ENCODE data around the gene WDR70.

Gene WDR70

GRCh38 chr5:37730896-37731455, 351.9 kb downstream of the WDR70 start:
- DNase-seq = no peak

GRCh38 chr5:37734114-37734513, 355.0 kb downstream of the WDR70 start:
- DNase-seq = no peak

- no peak for DNase-seq
These were observed 356.7 kb downstream of the WDR70 start for GRCh38 chr5:37735649-37736347.

DNA sequence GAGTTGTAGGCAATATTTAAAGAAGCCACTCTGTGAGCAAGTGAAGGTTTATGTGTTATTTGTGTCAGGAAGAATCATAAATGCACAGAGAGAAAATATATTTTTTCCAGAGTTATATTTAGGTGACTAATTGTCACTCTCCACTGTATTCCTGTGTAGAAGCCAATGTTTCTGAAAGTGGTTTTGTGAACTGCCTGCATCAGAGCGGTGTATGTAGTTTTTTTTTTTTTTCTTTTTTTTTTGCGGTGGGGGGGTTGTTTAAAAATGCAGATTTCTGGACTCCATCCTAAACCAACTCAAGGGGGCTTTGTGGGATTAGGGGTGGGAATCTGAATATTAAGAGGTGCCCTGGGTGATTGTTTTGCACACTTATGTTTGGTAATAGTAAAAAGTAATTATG, 357.3 kb downstream of the WDR70 start:
- DNase-seq = no peak

DNA sequence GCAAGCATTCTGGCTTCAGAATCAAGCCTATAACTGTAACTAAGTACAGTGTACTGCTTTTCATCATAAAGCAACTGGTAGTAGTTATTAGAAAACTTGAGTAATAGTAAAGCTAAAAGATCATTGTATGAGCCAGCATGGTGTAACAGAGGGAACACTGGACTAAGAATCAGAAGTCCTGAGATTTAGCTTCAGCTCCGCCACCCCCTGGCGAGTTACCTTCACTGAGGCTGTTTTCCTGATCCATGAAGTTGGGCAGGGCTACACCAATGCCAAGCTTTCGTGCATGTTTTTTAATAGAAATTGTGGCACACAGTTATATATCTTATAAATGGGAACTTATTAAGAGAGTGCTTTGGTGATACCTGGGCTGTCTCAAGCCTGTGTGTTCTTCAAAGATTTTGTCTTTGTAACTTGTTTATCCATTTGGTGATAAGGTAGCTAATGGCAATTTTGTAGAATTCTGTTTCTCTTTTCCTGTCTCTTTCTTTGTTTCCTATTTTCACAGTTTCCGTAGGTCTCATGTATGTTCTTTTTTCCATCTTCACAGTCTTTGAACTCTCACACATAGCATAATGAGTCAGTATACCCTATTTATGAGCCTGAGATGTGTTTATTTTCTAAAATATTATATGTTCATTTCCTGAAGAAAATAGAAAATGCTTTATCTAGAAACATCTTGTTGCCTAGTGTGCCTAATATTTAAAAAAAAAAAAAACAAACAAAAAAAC, 358.4 kb downstream of the WDR70 start:
- no peak for DNase-seq

GRCh38 chr5:37738057-37738691, 359.1 kb downstream of the WDR70 start:
- DNase-seq = no peak

GRCh38 chr5:37738865-37739488, 359.9 kb downstream of the WDR70 start:
- DNase-seq = no peak

DNA sequence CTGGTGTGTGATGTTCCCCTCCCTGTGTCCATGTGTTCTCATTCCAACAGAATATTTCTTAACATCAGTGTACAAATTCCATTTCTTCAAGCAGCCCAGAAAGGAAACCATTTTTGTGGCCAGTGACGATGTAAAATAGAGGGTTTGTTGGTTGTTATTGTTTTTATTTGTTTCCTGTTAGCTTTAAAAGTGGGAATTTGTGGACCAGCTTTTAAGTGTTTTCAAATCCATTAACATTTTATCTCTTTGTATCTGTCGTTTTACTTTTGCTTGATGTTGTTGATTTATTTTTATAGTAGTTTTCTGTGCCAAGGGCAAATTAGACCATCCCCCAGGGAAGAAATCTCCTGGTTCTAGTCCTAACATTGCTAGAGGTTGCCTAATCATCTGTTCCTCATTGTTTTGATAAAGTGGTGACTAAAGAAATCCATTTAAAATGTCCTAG, 360.7 kb downstream of the WDR70 start:
- DNase-seq = no peak

- no peak for DNase-seq
These were observed 361.4 kb downstream of the WDR70 start for GRCh38 chr5:37740331-37741066.

DNA sequence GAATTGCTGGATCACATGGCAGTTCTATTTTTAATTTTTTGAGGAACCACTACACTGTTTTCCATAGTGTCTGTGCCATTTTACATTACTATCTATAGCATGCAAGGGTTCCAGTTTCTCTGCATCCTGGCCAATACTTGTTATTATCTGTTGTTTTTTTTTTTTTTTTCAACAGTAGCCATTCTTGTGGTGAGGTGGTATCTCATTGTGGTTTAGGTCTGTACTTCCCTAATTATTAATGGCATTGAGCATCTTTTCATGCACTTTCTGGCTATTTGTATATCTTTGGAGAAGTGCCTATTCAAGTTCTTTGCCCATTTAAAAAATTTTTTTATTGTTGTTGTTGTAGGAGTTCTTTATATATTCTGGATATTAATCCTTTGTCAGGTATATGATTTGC, 363.0 kb downstream of the WDR70 start:
- DNase-seq = no peak

GRCh38 chr5:37751227-37751626, 372.1 kb downstream of the WDR70 start:
- no peak for DNase-seq

- DNase-seq = no peak
These were observed 375.9 kb downstream of the WDR70 start for GRCh38 chr5:37754976-37755375.

GRCh38 chr5:37755581-37755980, 376.5 kb downstream of the WDR70 start:
- no peak for DNase-seq

DNA sequence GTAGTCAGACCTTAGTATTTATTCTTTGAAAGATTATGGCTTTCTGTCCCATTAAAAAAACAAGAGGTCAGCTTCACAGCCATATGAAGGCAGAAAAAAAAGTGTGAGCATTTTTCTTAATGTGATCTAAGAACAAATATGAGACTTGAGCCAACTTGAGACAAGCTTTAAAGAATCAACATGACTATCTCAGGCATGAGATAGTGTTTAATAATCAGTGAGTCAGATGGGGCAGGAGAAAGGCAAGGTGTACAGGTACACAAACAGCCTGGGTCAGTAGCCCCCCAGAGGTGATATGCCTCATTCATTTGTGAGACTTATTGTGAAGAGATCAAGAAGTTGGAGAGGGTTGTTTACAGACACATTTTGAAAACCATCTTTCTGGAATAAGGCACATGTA, 377.1 kb downstream of the WDR70 start:
- DNase-seq = no peak

- no peak for DNase-seq
These were observed 379.0 kb downstream of the WDR70 start for GRCh38 chr5:37757980-37758582.

DNA sequence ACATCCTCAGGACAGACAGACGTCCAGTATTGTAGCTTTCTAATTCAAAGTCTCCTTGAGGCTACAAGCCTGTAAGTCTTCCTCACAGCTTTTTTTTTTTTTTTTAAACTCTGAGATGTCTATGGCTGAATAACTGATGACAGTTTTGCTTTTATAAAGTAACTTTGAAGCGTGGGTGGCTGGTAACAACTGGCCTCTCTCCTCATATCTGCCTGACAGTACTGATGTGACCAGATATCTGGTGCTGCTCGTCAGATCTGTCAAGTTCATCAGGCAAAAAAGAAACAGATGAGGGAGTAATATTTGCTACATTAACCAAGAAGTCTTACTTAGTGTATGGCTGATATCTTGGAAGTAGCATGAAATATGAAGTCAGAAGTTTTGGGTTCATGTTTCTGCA, 388.1 kb downstream of the WDR70 start:
- DNase-seq = no peak

- DNase-seq = no peak
These were observed 388.8 kb downstream of the WDR70 start for GRCh38 chr5:37767961-37768360.

GRCh38 chr5:37768371-37768770, 389.3 kb downstream of the WDR70 start:
- no peak for DNase-seq

- no peak for DNase-seq
These were observed 390.0 kb downstream of the WDR70 start for GRCh38 chr5:37769108-37769507.

DNA sequence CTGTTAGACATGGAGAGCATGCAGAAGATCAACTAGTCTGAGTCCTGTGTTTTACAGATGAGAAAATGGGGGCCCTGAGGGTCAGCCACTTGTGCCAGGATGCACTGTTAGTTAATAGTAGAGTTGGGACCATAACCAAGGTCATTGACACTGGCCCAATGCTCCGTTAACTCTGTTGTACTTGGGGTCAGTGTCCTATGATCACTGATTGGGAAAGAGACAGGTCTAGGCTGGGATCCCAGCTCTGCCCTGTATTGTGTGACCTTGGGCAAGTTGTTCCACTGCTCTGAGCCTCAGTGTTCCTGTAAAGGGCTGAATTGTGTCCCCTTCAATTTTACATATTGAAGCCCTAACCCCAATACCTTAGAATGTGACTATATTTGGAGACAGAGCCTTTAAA, 390.7 kb downstream of the WDR70 start:
- no peak for DNase-seq

DNA sequence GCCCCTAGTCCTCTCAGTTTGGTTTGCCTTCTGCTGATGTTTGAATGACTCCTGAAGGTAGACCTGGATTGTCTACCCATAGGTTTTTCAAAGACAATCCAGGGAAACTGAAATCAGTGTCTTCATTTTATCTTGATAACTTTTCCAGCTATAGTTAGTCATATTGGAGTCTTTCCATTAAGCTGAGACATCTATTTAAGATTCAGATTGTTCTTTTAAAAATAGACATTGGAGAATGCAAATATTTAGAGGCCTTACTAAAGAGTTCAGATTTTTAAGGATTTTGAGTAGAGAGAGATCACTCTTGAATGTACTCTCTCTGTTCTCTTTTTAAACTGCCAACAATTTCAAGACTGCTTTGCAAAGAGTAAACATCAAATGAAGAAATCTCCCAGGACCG, 391.7 kb downstream of the WDR70 start:
- DNase-seq = no peak

DNA sequence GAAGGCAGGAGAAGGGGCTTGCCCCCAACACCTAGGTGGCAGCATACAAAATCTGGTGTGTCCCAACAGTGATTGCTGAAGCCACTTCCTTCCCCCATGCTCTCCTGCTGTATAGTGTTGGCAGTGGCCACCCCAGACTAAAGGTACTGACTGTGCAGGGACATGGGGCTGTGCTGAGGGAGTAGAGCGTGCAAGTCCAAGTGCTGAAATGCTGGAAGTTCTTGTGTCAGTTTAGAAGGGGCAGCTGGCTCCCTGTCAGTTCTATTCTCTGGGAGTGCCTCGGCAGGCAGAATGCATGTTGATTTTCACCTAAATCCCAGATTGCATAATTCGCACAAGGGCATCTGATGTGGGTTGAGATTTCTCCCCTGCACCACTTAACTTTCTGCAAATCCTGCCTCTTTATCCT, 392.1 kb downstream of the WDR70 start:
- no peak for DNase-seq

Data from NCI-H774 (cell line).